Endothelial cell (in vitro differentiated cells): ENCODE measurements around the gene CTBP2. TPM values are rescaled to one million over a fixed set of nuclear protein-coding genes. Genes with fewer than 3 reads are reported as not detected.

Experiments used
- microRNA-seq: library from miRNA; unstranded; fragments of <30 nt; microRNA quantifications from one replicate; pipeline ENCODE4, GENCODE V29; 2020; ENCODE audit not compliant: unreplicated experiment
- total RNA-seq: library from RNA; stranded (reverse); fragmentation: NEBNext Ultra II Directional; extraction: Animal tissue kit (Norgen Biotek cat#: 25700); gene quantifications from one replicate; pipeline ENCODE4 v1.2.1, GENCODE V29; 2021; ENCODE audit not compliant: unreplicated experiment

CTBP2 gene
- total RNA-seq, 1 donor from 2014 or later = 145 TPM

Small RNA genes within 50 kb of the gene (microRNA-seq; reads per million reads assigned to microRNA genes)
- gene MIR4296 = not detected

Other genes starting within 250 kb of the CTBP2 start
- 22.4 TPM for gene ZRANB1, start 218.4 kb downstream of the CTBP2 start, total RNA-seq